LNCAP (cell line): ENCODE results near the gene CFAP61.

Experiments used
- CTCF ChIP-seq: fragments of 450-650 bp; IDR thresholded peaks from 2 replicates; pipeline ENCODE4 v1.5.1; 2017; ENCODE audit warnings: mild to moderate bottlenecking

CFAP61 gene

DNA sequence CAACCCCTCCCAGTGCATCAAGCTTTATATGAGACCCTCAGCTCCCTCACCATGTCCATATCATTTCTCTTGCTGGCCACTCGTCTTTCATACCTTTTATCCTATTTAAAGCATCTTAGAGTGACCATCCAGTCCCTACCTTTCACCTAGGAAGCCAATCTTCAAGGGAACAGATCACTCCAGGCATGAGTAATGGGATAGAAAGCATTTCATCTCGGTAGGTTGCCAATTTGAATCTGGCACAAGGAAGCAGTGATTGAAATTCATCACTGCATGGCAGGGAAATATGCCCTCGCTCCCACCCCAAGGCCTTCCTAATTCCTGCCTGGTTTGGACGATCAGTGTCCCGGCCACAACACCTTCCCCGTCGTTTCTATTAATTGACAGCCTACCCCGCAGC is 150.4 kb downstream of the CFAP61 start:
- no peak for TF ChIP-seq CTCF

- no peak for TF ChIP-seq CTCF
Measured at GRCh38 chr20:20203784-20204183, 151.5 kb downstream of the CFAP61 start.

GRCh38 chr20:20204256-20204655 is 151.9 kb downstream of the CFAP61 start:
- TF ChIP-seq CTCF: no peak

DNA sequence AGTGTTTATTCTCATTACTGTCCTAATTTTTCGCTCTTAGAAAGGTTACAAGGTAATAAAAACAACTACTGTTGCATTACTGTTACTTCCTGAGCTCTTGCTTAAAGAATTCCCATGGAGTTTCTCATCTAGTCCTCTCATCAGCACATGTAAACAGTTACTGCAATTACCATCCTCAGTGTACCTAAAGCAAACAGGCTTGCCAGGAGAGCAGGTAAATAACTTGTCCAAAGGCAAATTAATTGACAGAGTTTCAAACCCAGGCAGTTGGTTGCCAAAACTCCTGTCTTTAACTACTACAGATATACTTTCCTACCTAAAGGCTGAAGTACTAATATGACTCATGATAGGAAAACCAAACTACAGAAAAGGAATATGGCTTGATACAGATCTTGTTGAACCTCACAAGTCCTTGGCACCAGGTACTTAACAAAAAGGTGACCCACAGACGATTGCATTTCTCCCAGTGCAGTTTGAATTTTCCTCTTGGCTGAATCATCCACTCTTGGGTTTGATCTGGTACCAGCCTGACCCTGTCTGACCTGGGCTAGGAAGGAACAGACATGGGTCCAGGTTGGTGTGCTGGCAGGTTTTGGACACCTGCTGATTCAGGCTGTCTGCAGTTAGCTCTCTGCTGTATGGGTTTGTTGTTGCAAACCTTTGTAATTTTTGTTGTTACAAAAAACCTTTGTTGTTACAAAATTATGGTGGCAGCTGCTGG is 153.0 kb downstream of the CFAP61 start:
- TF ChIP-seq CTCF: no peak

GRCh38 chr20:20205862-20206236 is 153.5 kb downstream of the CFAP61 start:
- TF ChIP-seq CTCF: no peak

- no peak for TF ChIP-seq CTCF
Measured at GRCh38 chr20:20206788-20207187, 154.5 kb downstream of the CFAP61 start.

- TF ChIP-seq CTCF: no peak
Measured at GRCh38 chr20:20207291-20207690, 155.0 kb downstream of the CFAP61 start.

- no peak for TF ChIP-seq CTCF
Measured at GRCh38 chr20:20207872-20208271, 155.5 kb downstream of the CFAP61 start.
